HFF-Myc (cell line): ENCODE results near the gene SYTL3.

Source experiments
- DNase-seq: peaks from one replicate; pipeline ENCODE4 v3.0.0-alpha.2; 2011; ENCODE audit warnings: low read depth; ENCODE audit errors: extremely low read depth
- H3K4me3 ChIP-seq: replicated peaks from 2 replicates; pipeline ENCODE4 v1.5.1; 2011; ENCODE audit warnings: low read depth, mild to moderate bottlenecking, control low read depth, low read length
- CTCF ChIP-seq: IDR thresholded peaks from 2 replicates; pipeline ENCODE4 v1.5.1; 2012; ENCODE audit warnings: mild to moderate bottlenecking, low read depth, low read length, control low read depth; ENCODE audit errors: missing control alignments

The SYTL3 gene

GRCh38 chr6:158711264-158711663, 61.4 kb downstream of the SYTL3 start:
- no peak for DNase-seq

GRCh38 chr6:158713469-158713868, 63.6 kb downstream of the SYTL3 start:
- no peak for DNase-seq
- no peak for TF ChIP-seq CTCF

More at GRCh38 chr6:158711264-158711663, 61.4 kb downstream of the SYTL3 start:
- no peak overlapping the region for H3K4me3 ChIP-seq
- no peak for TF ChIP-seq CTCF

GRCh38 chr6:158714706-158715105, 64.9 kb downstream of the SYTL3 start:
- no peak for TF ChIP-seq CTCF
- no peak for DNase-seq
- H3K4me3 ChIP-seq = no peak overlapping the region

More at GRCh38 chr6:158713469-158713868, 63.6 kb downstream of the SYTL3 start:
- no peak overlapping the region for H3K4me3 ChIP-seq

- DNase-seq = no peak
- no peak for TF ChIP-seq CTCF
- no peak overlapping the region for H3K4me3 ChIP-seq
Observed at GRCh38 chr6:158715330-158716311, 65.8 kb downstream of the SYTL3 start.

GRCh38 chr6:158717341-158718330, 67.8 kb downstream of the SYTL3 start:
- no peak for DNase-seq
- TF ChIP-seq CTCF = no peak
- no peak overlapping the region for H3K4me3 ChIP-seq

- DNase-seq = no peak
- peak; percentile 75 for TF ChIP-seq CTCF
- H3K4me3 ChIP-seq = no peak overlapping the region
Observed at GRCh38 chr6:158718461-158719046, 68.7 kb downstream of the SYTL3 start.
